IMR-90 (cell line): ENCODE results near the gene DNAJC22.

Experiments used
- BHLHE40 ChIP-seq: fragments of 150-350 bp; IDR thresholded peaks from 2 replicates; pipeline ENCODE4 v1.6.1; 2016; ENCODE audit warnings: mild to moderate bottlenecking, low read depth, low read length
- MXI1 ChIP-seq: IDR thresholded peaks from 2 replicates; pipeline ENCODE4 v1.6.1; 2012; ENCODE audit warnings: low read depth, mild to moderate bottlenecking, low read length, moderate library complexity, borderline replicate concordance
- POLR2A ChIP-seq: IDR thresholded peaks from 2 replicates; pipeline ENCODE4 v1.6.1; 2012; ENCODE audit warnings: mild to moderate bottlenecking, low read depth, low read length
- RAD21 ChIP-seq: IDR thresholded peaks from 2 replicates; pipeline ENCODE4 v1.6.1; 2012; ENCODE audit warnings: low read length, improper control_type of control experiment
- RCOR1 ChIP-seq: IDR thresholded peaks from 2 replicates; pipeline ENCODE4 v1.6.1; 2012; ENCODE audit warnings: mild to moderate bottlenecking, low read length, improper control_type of control experiment; ENCODE audit not compliant: insufficient replicate concordance
- RFX5 ChIP-seq: IDR thresholded peaks from 2 replicates; pipeline ENCODE4 v1.8.0; 2012; ENCODE audit warnings: low read depth, mild to moderate bottlenecking, low read length, moderate library complexity
- SMC3 ChIP-seq: fragments of 150-350 bp; IDR thresholded peaks from 2 replicates; pipeline ENCODE4 v1.6.1; 2016; ENCODE audit warnings: low read depth, mild to moderate bottlenecking, antibody characterized with exemption, low read length, moderate library complexity
- TF ChIP-seq, protein P1 (sequence below): conservative IDR thresholded peaks from 2 replicates; pipeline ENCODE4 v1.5.1; 2012; ENCODE audit warnings: mild to moderate bottlenecking, low read depth, low read length, improper control_type of control experiment
- TF ChIP-seq, protein P2 (sequence below): fragments of 150-350 bp; IDR thresholded peaks from 2 replicates; pipeline ENCODE4 v1.6.1; 2017; ENCODE audit warnings: mild to moderate bottlenecking, antibody characterized with exemption, low read length, low read depth

DNA sequence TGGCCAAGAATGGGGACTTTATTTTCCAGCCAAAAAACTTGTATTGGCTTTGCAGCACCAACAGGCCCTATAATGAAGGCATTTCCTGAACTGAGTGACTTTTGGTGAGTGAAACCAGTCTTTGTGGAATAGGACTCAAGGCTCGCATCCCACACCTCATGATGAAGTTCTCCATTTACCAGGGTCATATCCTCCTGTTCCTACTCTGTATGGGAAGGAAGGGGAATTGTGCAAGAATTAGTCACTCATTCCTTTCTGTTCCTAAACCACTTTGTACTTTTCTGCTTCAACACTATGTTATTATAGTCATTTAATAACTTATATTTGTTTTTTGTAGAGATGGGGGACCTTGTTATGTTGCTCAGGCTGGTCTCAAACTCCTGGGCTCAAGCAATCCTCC is 18.3 kb downstream of the DNAJC22 start:
- TF ChIP-seq, protein P1, sequence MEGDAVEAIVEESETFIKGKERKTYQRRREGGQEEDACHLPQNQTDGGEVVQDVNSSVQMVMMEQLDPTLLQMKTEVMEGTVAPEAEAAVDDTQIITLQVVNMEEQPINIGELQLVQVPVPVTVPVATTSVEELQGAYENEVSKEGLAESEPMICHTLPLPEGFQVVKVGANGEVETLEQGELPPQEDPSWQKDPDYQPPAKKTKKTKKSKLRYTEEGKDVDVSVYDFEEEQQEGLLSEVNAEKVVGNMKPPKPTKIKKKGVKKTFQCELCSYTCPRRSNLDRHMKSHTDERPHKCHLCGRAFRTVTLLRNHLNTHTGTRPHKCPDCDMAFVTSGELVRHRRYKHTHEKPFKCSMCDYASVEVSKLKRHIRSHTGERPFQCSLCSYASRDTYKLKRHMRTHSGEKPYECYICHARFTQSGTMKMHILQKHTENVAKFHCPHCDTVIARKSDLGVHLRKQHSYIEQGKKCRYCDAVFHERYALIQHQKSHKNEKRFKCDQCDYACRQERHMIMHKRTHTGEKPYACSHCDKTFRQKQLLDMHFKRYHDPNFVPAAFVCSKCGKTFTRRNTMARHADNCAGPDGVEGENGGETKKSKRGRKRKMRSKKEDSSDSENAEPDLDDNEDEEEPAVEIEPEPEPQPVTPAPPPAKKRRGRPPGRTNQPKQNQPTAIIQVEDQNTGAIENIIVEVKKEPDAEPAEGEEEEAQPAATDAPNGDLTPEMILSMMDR: no peak
- TF ChIP-seq SMC3: no peak
- no peak for TF ChIP-seq POLR2A
- TF ChIP-seq BHLHE40: no peak
- no peak for TF ChIP-seq RFX5
- TF ChIP-seq, protein P2, sequence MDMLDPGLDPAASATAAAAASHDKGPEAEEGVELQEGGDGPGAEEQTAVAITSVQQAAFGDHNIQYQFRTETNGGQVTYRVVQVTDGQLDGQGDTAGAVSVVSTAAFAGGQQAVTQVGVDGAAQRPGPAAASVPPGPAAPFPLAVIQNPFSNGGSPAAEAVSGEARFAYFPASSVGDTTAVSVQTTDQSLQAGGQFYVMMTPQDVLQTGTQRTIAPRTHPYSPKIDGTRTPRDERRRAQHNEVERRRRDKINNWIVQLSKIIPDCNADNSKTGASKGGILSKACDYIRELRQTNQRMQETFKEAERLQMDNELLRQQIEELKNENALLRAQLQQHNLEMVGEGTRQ: no peak
- TF ChIP-seq MXI1: no peak
- TF ChIP-seq RAD21: no peak
- TF ChIP-seq RCOR1: no peak
